Muscle of arm (tissue), 12 donors: Measurements from ENCODE around the gene ALDH6A1. TPM values are rescaled to one million over a fixed set of nuclear protein-coding genes. Genes with fewer than 3 reads are reported as not detected.

Experiments
- polyA plus RNA-seq, 12 donors: library from polyadenylated mRNA; unstranded; fragments of 120-200 nt; gene quantifications; one replicate each; pipeline ENCODE4 v1.2.1, GENCODE V29; 2013; ENCODE audit not compliant: insufficient read length in 12 of 12

The ALDH6A1 gene
- polyA plus RNA-seq, 12 donors = 10.4 to 18.9 (median 14.3) TPM; not detected in 1

Other genes starting within 250 kb of the ALDH6A1 start
- 10 to 100 TPM in 5 of 12 donors, 1 to 10 TPM in 6, not detected in 1; 3.9 to 15.9 (median 9.6) TPM for gene PTGR2, start 232.6 kb downstream of the ALDH6A1 start, polyA plus RNA-seq
- 10 to 100 TPM in 11 of 12 donors, not detected in 1; 25.2 to 39.4 (median 34.6) TPM for gene ZNF410, start 197.6 kb downstream of the ALDH6A1 start, polyA plus RNA-seq
- gene FAM161B, start 134.4 kb downstream of the ALDH6A1 start, polyA plus RNA-seq = 10 to 100 TPM in 2 of 12 donors, 1 to 10 TPM in 9, not detected in 1; 6.4 to 26.3 (median 9.0) TPM
- 10 to 100 TPM in 11 of 12 donors, not detected in 1; 24.1 to 50.1 (median 44.3) TPM for gene COQ6, start 134.2 kb downstream of the ALDH6A1 start, polyA plus RNA-seq
- 10 to 100 TPM in 11 of 12 donors, not detected in 1; 11.4 to 20.0 (median 15.7) TPM for gene ENTPD5, start 65.2 kb downstream of the ALDH6A1 start, polyA plus RNA-seq
- 10 to 100 TPM in 3 of 12 donors, 1 to 10 TPM in 8, not detected in 1; 5.6 to 25.1 (median 8.5) TPM for gene BBOF1, start 65.1 kb downstream of the ALDH6A1 start, polyA plus RNA-seq
- 100 to 1,000 TPM in 1 of 12 donors, 10 to 100 TPM in 9, 1 to 10 TPM in 2; 8.9 to 155 (median 12.4) TPM for gene LIN52, start 503 bp upstream of the ALDH6A1 start, polyA plus RNA-seq
- not detected for gene VSX2, start 155.0 kb upstream of the ALDH6A1 start, polyA plus RNA-seq
- gene ABCD4, start 218.5 kb upstream of the ALDH6A1 start, polyA plus RNA-seq = 10 to 100 TPM in 11 of 12 donors, not detected in 1; 42.6 to 84.9 (median 55.7) TPM